ENCODE measurements around the gene EOLA2. TPM values are rescaled to one million over a fixed set of nuclear protein-coding genes. Genes with fewer than 3 reads are reported as not detected.
"Not testable (repeated sequence)": the region's sequence is repeated elsewhere in the genome, so short reads cannot be mapped to it uniquely, and the experiment has no call there.

Gene EOLA2
- polyA plus RNA-seq, 3 donors, result 10.1 to 66.6 (median 22.5) TPM

GRCh38 chrX:149898554-149898953 lies 39.7 kb downstream of the EOLA2 start:
- Mint-ChIP-seq H3K9me3 (peaks cover 0 to 3% (median 0%) of the 10 kb centered on the region in 7 donors), H3K4me3 (no peak overlapping the region), H3K27me3 (ENCODE audit: low read depth in 3 of 3) (no peaks in the 10 kb centered on the region), H3K4me1 (no peaks in the 10 kb centered on the region), H3K36me3 (no peaks in the 10 kb centered on the region), H3K27ac (no peak overlapping the region)
- no peak for TF ChIP-seq CTCF (IDR thresholded peaks at IDR 0.05)
- H4K20me1 ChIP-seq (ENCODE audit: insufficient read depth, low read length), result no peaks in the 10 kb centered on the region
- no peaks in the 10 kb centered on the region for H3K9me3 ChIP-seq (replicated peaks in 1 of 2; ENCODE audit: control insufficient read depth in 1 of 2, insufficient read depth in 1 of 2, low read length in 2 of 2)
- no peak overlapping the region for H3K9ac ChIP-seq (ENCODE audit: insufficient read depth, low read length, poor library complexity, severe bottlenecking)
- H3K4me3 ChIP-seq (replicated peaks in 1 of 3; ENCODE audit: low read depth in 2 of 3, low read length in 3 of 3), result no peak overlapping the region
- no peaks in the 10 kb centered on the region for H3K36me3 ChIP-seq (replicated peaks in 1 of 2; ENCODE audit: control insufficient read depth in 1 of 2, insufficient read depth in 2 of 2, low read length in 2 of 2)
- no peaks in the 10 kb centered on the region for H3K79me2 ChIP-seq (ENCODE audit: insufficient read depth, low read length)
- intact Hi-C loops (cut with micrococcal nuclease), result no loop called here
- H3K27ac ChIP-seq (ENCODE audit: low read depth in 1 of 2, low read length in 2 of 2), result no peak overlapping the region
- no peaks in the 10 kb centered on the region for H3K27me3 ChIP-seq (ENCODE audit: control insufficient read depth in 2 of 2, insufficient read depth in 2 of 2, low read length in 2 of 2)
- DNase-seq, result no peak
- no CpG with 5 or more reads among the region's 1 CpG for WGBS (ENCODE audit: insufficient coverage)
- H3K4me1 ChIP-seq (ENCODE audit: control insufficient read depth in 1 of 2, insufficient read depth in 2 of 2, low read length in 2 of 2), result no peaks in the 10 kb centered on the region
- H2AFZ ChIP-seq (ENCODE audit: insufficient read depth, low read depth, low read length, poor library complexity, severe bottlenecking), result no peak overlapping the region
- no peak overlapping the region for H3K4me2 ChIP-seq (replicated peaks; ENCODE audit: extremely low read depth, low read length, poor library complexity, severe bottlenecking)

GRCh38 chrX:149890828-149891227 lies 47.5 kb downstream of the EOLA2 start:
- DNase-seq; H3K36me3 ChIP-seq (replicated peaks in 1 of 2; ENCODE audit: control insufficient read depth in 1 of 2, insufficient read depth in 2 of 2, low read length in 2 of 2); H3K9me3 Mint-ChIP-seq; H3K79me2 ChIP-seq (ENCODE audit: insufficient read depth, low read length); H3K36me3 Mint-ChIP-seq; H3K4me1 Mint-ChIP-seq; H3K27me3 Mint-ChIP-seq (ENCODE audit: low read depth in 3 of 3); H3K9ac ChIP-seq (ENCODE audit: insufficient read depth, low read length, poor library complexity, severe bottlenecking); H3K27ac Mint-ChIP-seq; H2AFZ ChIP-seq (ENCODE audit: insufficient read depth, low read depth, low read length, poor library complexity, severe bottlenecking); H3K4me3 Mint-ChIP-seq; H3K4me2 ChIP-seq (replicated peaks; ENCODE audit: extremely low read depth, low read length, poor library complexity, severe bottlenecking); H4K20me1 ChIP-seq (ENCODE audit: insufficient read depth, low read length); H3K27me3 ChIP-seq (ENCODE audit: control insufficient read depth in 2 of 2, insufficient read depth in 2 of 2, low read length in 2 of 2); H3K4me3 ChIP-seq (replicated peaks in 1 of 3; ENCODE audit: low read depth in 2 of 3, low read length in 3 of 3); H3K4me1 ChIP-seq (ENCODE audit: control insufficient read depth in 1 of 2, insufficient read depth in 2 of 2, low read length in 2 of 2); H3K27ac ChIP-seq (ENCODE audit: low read depth in 1 of 2, low read length in 2 of 2); H3K9me3 ChIP-seq (replicated peaks in 1 of 2; ENCODE audit: control insufficient read depth in 1 of 2, insufficient read depth in 1 of 2, low read length in 2 of 2); intact Hi-C loops (cut with micrococcal nuclease): not testable (repeated sequence)
- no CpG with 5 or more reads among the region's 2 CpGs for WGBS (ENCODE audit: insufficient coverage)

Other genes with a start within 250 kb of the EOLA2 start
- not detected for gene MAGEA11, start 226.4 kb downstream of the EOLA2 start, polyA plus RNA-seq
- under 1 TPM in 1 of 3 donors, not detected in 2; 0.35 TPM for gene HSFX1, start 164.4 kb downstream of the EOLA2 start, polyA plus RNA-seq
- gene MAGEA9, start 156.6 kb downstream of the EOLA2 start, polyA plus RNA-seq, result not detected
- gene MAGEA8, start 57.3 kb downstream of the EOLA2 start, polyA plus RNA-seq, result not detected
- not detected for gene HSFX4, start 8.9 kb downstream of the EOLA2 start, polyA plus RNA-seq

Measured in CD14-positive monocyte (primary cell).